ENCODE data around the gene SOX18. TPM values are rescaled to one million over a fixed set of nuclear protein-coding genes. Genes with fewer than 3 reads are reported as not detected.

SOX18 gene
- total and polyA plus RNA-seq, 2 experiments from 2014 or later: 0.21 TPM; not detected in 1

DNA sequence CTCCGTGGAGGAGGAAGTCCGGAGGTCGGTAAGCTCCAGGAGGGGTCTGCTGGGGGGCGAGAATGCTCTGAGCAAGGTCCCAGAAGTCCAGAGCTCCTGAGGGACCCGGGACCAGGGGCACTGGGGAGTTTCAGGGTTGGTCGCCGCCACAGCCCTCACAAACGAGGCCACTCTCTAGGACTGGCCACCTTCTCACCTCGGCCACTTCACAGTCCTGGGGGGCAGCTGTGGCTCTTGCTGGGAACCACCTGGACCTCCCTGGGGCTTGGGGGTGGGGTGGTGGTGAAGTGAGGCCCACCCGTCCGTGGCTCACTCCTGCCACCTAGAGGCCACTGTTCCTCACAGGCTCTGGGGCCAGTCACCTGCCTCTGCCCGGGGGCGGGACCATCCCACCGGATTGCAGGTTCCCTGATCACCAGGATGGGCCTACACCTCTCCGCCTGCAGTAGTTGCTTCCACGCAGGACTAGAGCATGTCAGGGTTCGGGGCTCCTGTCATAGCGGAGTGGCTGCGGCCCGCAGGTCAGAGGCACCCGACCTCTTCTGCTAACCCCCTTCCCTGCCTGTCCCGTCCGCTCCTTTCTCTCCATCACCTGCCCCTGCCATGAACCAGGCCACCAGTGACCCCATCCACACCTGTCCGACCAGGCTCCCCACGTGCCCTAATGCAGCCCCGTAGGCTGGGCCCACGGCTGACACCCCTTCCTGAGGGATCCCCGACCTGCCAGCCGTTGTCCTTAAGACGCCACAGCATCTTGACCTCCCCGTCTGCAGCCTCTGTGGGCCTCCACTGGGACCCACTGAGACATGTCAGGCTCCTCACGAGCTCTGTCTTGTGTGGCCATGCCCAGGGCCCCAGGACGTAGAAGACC, 8.4 kb upstream of the SOX18 start:
- H3K27ac Mint-ChIP-seq: no peak overlapping the region
- TF ChIP-seq, protein P1, sequence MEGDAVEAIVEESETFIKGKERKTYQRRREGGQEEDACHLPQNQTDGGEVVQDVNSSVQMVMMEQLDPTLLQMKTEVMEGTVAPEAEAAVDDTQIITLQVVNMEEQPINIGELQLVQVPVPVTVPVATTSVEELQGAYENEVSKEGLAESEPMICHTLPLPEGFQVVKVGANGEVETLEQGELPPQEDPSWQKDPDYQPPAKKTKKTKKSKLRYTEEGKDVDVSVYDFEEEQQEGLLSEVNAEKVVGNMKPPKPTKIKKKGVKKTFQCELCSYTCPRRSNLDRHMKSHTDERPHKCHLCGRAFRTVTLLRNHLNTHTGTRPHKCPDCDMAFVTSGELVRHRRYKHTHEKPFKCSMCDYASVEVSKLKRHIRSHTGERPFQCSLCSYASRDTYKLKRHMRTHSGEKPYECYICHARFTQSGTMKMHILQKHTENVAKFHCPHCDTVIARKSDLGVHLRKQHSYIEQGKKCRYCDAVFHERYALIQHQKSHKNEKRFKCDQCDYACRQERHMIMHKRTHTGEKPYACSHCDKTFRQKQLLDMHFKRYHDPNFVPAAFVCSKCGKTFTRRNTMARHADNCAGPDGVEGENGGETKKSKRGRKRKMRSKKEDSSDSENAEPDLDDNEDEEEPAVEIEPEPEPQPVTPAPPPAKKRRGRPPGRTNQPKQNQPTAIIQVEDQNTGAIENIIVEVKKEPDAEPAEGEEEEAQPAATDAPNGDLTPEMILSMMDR (conservative IDR thresholded peaks at IDR 0.05; ENCODE audit: low read depth in 2 of 2): peak; percentile 80 to 96
- TF ChIP-seq REST (IDR thresholded peaks at IDR 0.05; ENCODE audit: unreplicated experiment): no peak

DNA sequence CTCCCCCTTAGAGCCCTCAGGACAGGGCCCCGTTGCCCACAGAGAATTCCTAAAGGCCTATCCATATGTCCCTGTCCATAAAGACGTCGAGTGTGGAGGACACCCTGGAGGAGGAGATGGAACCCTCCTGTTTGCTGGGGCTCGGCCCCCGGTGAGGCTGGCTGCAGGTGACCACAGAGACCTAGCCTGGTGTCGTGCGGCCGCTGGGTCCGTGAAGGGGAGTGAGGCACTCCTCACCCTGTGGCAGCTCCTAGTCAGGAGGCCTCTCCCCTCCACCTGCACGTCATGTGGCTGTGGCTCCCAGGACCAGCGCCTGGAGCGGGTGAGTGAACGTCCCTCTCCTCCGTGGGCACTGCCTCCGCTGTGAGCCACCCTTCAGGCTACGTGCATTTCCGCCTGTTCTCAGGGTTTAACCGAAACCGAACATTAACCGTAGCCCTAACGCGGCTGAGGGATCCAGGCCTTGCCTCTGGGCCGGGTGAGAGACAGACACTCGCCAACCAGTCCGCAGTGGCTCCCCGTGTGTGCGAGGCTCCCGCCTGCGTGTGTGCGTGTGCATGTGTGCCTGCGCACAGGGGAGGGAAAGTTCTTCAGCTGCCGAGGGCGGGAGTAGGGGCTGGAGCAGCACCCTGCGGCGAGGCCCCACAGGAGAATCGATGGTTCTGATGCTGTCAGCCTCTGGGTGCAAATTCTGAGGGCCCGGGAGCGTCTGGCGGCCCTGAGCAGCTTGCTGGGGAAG, 7.6 kb upstream of the SOX18 start:
- no peak overlapping the region for H3K4me3 Mint-ChIP-seq

More for the DNA sequence above, 8.4 kb upstream of the SOX18 start:
- ATAC-seq (peak; percentile 78), DNase-seq (ENCODE audit: low spot score) (peak; percentile 92)
- H3K27me3 ChIP-seq (ENCODE audit: insufficient read depth): no peaks in the 10 kb centered on the region
- Mint-ChIP-seq H3K4me1 (peaks cover 39% of the 10 kb centered on the region), H3K9me3 (no peaks in the 10 kb centered on the region), H3K4me3 (no peak overlapping the region), H3K36me3 (ENCODE audit: low read depth) (no peaks in the 10 kb centered on the region), H3K27me3 (ENCODE audit: insufficient read depth, low read depth, poor library complexity) (peaks cover 16% of the 10 kb centered on the region)
- no peaks in the 10 kb centered on the region for H3K79me2 ChIP-seq (replicated peaks; ENCODE audit: insufficient read depth)
- H3K4me2 ChIP-seq: peak overlapping the region; percentile 70
- H3K4me1 ChIP-seq (ENCODE audit: insufficient read depth): peaks cover 12% of the 10 kb centered on the region; the same call in 1 of the 2 replicates
- H4K20me1 ChIP-seq (replicated peaks; ENCODE audit: insufficient read depth): no peaks in the 10 kb centered on the region
- H3K27ac ChIP-seq (ENCODE audit: low read depth): no peak overlapping the region
- peak overlapping the region; percentile 35; the same call in 1 of the 2 replicates for H3K4me3 ChIP-seq
- no peaks in the 10 kb centered on the region for H3K36me3 ChIP-seq (ENCODE audit: insufficient read depth)
- peak overlapping the region; percentile 90 for H2AFZ ChIP-seq
- H3F3A ChIP-seq (replicated peaks; ENCODE audit: low read depth): peaks cover 6% of the 10 kb centered on the region; the same call in 1 of the 2 replicates
- H3K9me2 ChIP-seq (ENCODE audit: insufficient read depth): no peaks in the 10 kb centered on the region

More for the DNA sequence above, 7.6 kb upstream of the SOX18 start:
- Mint-ChIP-seq H3K4me1 (peaks cover 34% of the 10 kb centered on the region), H3K27ac (no peak overlapping the region), H3K27me3 (ENCODE audit: insufficient read depth, low read depth, poor library complexity) (peaks cover 19% of the 10 kb centered on the region), H3K36me3 (ENCODE audit: low read depth) (no peaks in the 10 kb centered on the region), H3K9me3 (no peaks in the 10 kb centered on the region)
- H3K4me3 ChIP-seq: peak overlapping the region; percentile 35; the same call in 1 of the 2 replicates
- no peaks in the 10 kb centered on the region for H4K20me1 ChIP-seq (replicated peaks; ENCODE audit: insufficient read depth)
- peaks cover 7% of the 10 kb centered on the region; the same call in 1 of the 2 replicates for H3K4me1 ChIP-seq (ENCODE audit: insufficient read depth)
- TF ChIP-seq, protein P1 (conservative IDR thresholded peaks at IDR 0.05; ENCODE audit: low read depth in 2 of 2): no peak
- TF ChIP-seq ZNF331 (CRISPR knock-in tag; IDR thresholded peaks at IDR 0.05; ENCODE audit: low read depth): no peak
- no peaks in the 10 kb centered on the region for H3K9me2 ChIP-seq (ENCODE audit: insufficient read depth)
- peak overlapping the region; percentile 90 for H2AFZ ChIP-seq
- ATAC-seq: peak; percentile 21
- H3K27ac ChIP-seq (ENCODE audit: low read depth): no peak overlapping the region
- H3K4me2 ChIP-seq: peak overlapping the region; percentile 70
- no peaks in the 10 kb centered on the region for H3K36me3 ChIP-seq (ENCODE audit: insufficient read depth)
- no peaks in the 10 kb centered on the region for H3K27me3 ChIP-seq (ENCODE audit: insufficient read depth)
- H3K79me2 ChIP-seq (replicated peaks; ENCODE audit: insufficient read depth): no peaks in the 10 kb centered on the region
- peaks cover 2% of the 10 kb centered on the region; the same call in 1 of the 2 replicates for H3F3A ChIP-seq (replicated peaks; ENCODE audit: low read depth)
- peak; percentile 41 for DNase-seq (ENCODE audit: low spot score)

Data from GM23338 (cell line).